GM18520 (cell line): ENCODE results near the gene CD96.
"Not testable (repeated sequence)": the region's sequence is repeated elsewhere in the genome, so short reads cannot be mapped to it uniquely, and the experiment has no call there.

Experiments
- ATAC-seq: cut with Tn5 transposase; IDR thresholded peaks from one replicate; pipeline ENCODE4 v1.9.1; 2021; ENCODE audit not compliant: unreplicated experiment

Gene CD96

DNA sequence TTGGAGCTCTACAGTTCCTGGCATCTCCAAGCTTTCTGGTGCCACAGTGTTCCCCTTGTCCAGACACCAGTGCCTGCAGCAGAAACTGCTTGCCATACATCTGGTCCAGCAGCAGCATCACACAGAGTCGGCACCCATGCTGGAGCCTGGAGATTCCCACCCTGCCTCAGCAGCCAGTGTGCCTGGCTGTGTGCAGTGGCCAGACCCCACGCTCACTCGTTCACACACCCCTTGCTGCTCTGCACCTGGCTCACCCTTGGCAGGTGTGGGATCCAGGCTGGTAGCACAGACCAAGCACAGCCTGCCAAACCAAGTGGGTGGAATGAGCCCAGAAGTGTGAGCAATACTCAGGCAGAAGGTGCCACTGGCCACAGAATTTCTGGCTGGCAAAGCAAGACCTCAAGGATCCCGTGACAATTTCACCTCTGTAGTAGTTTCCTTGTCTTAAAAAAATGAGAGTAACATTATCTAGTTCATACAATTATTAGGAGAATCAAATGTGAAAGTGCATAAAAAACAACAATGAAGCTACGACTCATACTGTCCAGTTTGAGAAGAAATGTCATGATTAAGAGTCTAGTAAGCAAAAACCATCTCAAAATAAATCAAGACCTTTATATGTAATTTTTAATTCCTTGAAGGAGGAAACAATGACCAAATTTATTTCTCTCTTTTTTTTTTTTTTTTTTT lies 76.1 kb downstream of the CD96 start:
- no peak for ATAC-seq

DNA sequence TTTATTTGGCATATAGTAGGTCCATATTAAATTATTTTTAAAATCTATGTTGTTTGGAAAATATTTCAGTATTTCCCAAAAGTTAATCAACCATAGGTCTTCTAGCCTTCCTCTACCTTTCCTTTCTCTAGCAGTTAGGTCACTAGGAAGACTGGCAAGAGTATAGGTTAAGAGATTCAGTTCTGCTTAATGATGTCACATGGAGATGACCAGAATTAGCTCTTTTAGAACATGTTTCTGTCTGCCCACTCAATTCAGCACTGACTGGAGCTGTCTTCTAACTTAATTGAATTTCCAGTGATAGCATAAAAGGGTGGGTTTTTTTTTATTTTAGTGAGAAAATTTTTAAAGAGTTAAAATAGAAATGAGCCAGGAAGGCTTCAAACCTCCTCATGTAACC lies 76.9 kb downstream of the CD96 start:
- ATAC-seq = no peak

DNA sequence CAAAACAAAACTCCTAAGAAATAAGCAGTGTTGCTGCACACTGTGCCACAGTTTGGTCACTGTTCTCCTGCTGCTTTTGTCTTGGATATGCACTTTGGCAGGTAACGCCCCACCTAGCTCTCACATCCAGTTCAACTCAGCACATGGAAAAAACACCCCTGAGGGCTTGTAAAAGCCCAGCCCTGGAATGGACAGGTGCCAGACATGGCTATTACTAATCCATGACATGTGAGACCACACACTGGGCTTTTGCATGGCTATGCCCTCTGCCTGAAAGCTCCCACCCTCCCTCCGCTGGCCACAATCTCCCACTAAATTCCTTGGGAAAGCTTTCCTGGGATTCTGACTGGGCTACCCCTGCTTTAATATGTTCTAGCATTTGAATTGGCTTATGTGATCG lies 77.8 kb downstream of the CD96 start:
- ATAC-seq = no peak

DNA sequence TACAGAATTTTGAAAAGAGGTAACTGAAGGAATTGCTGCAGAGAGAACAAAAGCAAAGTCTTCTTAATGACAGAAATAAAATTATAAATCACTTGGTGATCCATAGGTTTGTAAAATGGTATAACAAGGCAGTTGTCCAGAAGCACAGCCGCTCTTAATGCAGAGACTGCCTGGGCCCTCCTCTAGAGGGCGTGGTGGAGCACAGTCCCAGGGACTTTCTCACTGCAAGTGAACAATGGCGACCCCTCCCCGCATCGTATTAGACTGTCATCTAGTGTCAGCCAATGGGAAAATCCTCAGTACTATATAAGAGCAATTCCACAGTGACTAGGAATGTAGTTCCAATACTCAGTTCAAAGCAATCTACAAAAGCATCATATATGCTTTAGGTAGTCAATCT lies 79.5 kb downstream of the CD96 start:
- ATAC-seq = no peak

DNA sequence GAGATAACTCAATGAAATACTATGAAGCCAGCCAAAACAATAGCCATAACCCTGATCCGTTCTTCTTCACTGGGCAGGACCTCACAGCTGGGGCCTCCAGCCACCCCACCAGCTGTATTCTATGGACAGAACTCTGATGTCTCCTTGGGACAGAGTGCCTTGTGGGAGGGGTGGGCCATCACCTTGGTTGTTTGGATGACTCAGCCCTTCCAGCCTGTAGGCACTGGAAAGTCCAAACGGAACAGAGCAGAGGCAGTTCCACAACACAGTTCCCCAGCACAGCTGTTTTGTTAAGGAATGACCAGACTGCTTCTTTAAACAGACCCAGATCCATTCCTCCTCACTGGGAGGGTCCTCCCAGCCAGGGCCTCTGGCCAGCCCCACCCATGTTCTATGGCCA lies 85.1 kb downstream of the CD96 start:
- ATAC-seq = no peak

DNA sequence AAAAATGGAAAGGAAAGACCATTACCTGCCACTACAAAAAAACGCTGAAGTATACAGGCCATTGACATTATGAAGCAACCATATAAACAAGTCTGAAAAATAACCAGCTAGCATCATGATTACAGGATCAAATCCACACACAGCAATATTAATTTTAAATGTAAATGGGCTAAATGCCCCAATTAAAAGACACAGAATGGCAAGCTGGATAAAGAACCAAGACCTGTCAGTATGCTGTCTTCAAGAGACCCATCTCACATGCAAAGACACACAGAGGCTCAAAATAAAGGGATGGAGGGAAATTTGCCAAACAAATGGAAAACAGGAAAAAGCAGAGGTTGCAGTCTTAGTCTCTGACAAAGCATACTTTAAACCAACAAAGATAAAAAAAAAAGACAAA lies 87.0 kb downstream of the CD96 start:
- not testable (repeated sequence) for ATAC-seq

DNA sequence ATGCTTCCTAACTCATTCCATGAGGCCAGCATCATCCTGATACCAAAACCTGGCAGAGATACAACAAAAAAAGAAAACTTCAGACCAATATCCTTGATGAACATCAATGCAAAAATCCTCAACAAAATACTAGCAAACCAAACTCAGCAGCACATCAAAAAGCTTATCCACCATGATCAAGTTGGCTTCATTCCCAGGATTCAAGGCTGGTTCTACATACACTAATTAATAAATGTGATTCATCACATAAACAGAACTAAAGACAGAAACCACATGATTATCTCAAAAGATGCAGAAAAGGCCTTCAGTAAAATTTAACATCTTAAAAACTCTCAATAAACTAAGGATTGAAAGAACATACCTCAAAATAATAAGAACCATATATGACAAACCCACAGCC lies 88.6 kb downstream of the CD96 start:
- not testable (repeated sequence) for ATAC-seq

DNA sequence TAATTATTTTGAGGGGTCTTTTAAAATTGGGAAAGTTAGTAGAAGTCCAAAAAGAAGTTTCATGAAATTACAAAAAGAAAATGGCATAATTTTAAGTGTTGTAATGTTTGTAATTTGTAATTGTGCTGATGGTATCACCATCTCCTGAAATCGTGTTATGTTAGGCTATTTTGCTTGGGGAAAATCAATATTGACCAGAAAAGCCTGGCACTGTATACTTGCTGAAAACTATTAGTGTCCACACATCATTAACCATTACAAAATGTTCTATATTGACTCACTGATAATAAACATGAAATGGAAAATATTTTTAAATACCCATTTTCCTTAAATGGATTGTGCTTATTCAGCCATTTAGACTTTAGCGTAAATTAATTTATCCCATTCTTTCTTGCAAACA lies 93.4 kb downstream of the CD96 start:
- ATAC-seq = no peak

DNA sequence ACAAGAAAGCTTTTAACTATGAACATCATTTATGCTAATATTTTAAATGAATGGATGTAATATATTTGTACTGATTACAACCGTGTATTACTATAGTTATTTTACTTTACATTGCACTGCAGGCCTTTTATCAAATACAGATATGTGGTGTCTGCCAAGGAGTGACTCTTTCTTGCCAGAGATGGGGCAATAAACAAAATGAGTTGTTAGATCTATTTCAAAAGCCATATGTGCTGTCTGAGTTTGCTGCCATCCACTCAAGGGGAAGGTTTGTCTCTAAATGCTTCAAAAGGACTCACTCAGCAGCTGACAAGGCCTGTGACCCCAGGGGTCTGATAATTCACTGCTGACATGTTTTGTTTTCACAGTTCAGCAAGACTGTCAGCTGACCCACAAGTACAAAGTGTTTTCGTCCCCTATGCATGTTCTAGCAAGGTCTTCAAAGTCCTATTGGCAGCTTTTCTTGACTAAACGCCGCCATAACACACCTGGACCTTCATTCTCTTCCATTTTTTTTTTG lies 94.4 kb downstream of the CD96 start:
- ATAC-seq = no peak

DNA sequence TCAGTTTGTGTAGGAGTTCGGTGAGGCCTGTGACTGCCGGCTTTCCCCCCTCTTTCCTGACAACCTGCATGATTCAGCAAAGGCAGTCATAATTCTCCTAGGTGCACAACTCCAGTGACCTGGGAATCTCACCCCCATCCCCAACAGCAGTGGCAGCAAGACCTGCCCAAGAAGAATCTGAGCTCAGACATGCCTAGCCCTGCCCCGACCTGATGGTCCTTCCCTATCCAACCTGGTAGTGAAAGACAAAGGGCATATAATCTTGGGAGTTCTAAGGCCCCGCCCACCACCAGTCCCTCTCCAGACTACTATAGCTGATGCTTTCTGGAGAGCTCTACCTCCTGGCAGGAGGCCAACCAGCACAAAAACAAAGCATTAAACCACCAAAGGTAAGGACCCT lies 97.3 kb downstream of the CD96 start:
- no peak for ATAC-seq

DNA sequence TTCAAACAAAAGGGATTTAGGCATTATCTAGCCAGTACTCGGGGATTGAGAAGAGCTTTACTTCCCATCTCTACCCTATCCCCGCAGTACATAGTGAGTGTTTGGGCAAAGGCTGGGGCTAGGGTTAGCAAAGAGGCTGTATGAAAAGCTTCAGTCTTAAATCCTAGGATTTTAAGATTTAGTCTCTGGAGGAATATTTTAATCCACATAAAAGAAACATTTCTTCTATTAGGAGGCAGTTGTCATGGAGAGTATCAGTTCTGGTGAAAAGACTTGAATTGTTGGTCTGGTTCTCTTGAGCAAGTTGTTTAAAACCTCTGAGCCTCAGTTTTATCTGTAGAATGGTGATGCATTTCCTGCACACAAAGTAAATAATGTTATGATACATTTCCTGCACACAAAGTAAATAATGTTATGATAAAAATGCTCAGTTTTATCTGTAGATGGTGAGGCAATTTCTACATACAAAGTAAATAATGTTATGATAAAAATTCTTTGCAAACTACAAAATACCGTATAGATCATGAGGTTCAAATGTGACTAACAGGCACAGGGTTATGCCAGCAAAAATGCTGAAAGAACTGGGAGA lies 107.1 kb downstream of the CD96 start:
- no peak for ATAC-seq

DNA sequence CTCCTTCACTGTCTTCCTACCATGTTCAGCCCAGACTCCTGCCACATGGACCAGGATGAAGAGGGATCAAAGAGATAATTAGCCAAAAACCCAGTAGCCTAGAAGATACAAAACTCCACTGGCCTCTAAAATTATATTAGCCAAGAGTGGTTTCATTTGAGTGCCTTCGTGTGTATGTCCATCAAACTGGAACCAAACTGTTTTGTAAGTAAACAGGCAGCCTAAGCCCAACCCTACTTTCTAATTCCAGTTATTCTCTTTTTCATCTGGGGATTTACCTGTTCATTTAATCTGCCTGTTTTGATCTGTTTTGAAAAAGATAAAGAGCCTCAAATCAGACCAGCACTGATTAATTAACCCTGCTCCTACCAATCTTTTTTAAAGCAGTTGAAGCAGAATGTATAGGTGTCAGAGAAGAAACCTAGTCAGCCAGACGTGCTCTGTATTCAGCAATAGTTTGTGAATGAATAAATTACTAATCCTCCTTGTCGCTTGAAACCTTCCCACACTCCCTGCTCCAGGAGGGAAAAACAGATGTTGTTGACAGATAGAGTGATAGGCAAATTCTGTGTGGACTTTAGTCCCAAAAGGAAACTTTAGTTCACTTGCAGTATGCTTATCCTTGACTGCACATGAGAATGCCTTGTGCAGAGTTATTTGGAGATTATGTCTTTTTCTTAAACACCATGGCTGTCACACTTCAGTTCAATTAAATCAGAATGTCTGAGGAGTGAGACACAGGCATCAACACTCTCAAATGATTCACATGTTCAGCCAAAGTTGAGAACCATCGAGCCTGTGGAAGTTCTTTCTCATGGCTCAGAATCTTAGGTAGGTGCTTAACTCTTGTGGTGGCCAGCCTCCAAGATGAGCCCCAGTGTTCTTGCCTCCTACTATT lies 108.6 kb downstream of the CD96 start:
- no peak for ATAC-seq

DNA sequence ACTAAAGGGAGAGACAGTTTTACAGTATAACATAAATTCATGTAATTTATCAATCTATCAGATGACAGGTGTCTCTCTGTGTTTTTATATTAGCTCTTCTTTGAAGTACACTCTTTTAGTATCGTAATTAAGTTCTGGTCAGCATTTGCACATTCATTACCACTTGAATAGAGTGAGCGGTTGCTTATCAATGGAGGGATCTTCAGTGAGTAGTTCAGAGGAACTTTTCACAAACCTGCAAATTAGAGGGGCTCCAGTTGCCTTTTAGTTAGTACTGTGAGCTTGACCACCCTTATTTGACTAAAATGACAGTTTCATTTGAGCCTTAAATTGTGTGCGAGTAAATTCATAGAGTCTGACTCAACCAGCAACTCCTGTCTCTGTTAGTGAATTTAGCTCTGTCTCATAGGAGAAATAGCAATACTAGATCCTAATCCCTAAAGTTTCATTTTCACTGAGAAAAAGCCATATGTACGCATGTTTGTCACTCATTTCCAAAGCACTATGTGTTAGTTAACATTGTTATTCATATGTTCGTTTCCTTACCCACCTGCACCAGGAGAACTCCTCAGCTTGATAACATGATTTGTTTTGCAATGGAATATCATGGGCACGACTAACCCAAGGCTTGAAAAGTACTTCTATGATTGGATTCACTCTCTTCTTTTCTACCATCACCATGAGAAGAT lies 110.6 kb downstream of the CD96 start:
- ATAC-seq = peak; percentile 41

DNA sequence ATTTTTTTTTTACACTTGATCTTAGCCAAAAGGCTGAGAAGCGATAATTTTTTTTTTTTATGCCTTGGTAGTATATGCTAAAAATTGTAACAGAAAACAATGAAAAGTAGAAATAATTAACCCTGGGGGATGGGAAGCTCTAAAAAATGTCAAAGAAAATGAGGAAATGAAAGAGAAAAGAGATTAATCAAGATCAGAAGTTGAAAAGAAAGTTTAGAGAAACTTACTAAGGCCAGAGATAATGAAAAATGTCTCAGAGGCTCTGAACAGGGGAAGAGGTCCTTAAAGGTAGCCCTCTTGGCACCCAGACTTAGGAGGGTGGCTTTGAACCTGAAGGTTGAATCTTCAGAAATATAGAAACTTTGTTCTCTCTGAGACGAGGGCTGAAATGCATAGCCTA lies 111.8 kb downstream of the CD96 start:
- ATAC-seq = no peak

DNA sequence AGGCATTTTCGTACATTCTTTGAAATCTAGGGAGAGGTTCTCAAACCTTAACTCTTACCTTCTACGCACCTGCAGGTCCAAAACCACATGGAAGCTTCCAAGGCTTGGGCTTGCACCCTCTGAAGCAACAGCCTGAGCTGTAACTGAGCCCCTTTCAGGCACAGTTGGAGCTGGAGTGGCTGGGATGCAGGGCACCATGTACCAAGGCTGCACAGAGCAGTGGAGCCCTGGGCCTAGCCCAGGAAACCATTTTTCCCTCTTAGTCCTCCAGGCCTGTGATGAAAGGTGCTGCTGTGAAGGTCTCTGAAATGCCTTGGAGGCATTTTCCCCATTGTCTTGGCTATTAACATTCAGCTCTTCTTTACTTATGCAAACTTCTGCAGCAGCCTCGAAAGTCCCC lies 120.0 kb downstream of the CD96 start:
- no peak for ATAC-seq

DNA sequence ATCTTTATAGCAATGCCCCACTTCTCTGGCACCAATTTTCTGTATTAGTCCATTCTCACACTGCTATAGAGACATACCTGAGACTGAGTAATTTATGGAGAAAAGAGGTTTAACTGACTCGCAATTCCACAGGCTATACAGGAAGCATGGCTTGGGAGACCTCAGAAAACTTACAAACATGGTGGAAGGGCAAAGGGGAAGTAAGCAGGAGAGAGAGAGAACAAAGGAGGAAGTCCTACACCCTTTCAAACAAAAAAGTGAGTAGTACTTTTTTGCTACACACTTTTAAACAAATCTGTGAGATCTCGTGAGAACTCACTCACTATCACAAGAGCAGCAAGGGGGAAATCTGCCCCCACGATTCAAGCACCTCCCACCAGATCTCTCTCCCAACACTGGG lies 120.9 kb downstream of the CD96 start:
- no peak for ATAC-seq

DNA sequence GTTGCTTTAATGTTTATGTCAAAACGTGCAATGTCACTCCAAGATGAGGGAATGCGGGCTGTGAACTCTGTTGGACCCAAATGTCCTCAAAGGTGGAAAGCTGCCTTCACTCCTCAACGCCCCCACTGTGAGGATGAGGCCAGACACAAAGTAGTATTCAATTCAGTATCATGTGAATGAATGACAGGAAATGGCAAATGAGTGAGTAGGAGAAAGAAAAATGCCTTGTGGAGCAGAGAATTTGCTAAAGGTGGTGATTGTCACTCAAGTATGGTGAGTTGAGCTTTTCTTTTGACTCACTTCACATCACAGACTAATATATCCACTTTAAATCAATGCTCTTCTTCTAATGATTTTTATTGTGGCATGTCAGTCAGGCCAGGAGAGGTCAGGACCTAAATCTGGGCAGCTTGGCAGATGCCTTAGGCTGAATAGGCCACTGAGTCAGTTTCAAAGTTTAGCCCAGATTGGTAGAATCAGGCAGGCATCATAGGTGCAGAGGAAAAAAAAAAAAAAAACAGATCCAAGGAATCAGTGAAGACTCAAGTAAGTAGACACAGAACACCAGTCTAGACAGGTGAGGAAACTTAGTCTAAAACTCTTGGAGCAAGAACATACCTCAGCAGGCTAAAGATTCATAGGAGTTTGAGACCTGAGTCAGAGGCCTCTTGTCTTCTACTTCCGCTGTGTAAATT lies 124.2 kb downstream of the CD96 start:
- no peak for ATAC-seq

DNA sequence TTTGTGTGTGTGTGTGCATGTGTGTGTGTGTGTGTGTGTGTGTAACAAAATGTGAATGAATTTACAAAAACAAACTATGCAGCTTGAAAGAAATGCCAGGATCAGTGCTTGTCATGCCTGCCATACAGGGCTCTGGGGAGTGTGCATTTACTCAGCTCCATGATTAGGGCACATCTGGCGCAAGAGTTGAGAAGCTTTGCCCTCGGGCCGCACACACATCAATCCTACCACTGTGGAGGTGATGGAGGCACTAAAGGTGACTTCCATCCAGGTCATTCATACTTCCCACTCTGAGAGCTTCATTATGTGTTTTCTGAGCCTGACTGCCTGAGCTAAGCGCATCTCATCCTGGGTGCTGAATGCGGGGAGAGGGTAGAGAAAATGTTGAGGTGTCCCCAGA lies 125.2 kb downstream of the CD96 start:
- no peak for ATAC-seq

DNA sequence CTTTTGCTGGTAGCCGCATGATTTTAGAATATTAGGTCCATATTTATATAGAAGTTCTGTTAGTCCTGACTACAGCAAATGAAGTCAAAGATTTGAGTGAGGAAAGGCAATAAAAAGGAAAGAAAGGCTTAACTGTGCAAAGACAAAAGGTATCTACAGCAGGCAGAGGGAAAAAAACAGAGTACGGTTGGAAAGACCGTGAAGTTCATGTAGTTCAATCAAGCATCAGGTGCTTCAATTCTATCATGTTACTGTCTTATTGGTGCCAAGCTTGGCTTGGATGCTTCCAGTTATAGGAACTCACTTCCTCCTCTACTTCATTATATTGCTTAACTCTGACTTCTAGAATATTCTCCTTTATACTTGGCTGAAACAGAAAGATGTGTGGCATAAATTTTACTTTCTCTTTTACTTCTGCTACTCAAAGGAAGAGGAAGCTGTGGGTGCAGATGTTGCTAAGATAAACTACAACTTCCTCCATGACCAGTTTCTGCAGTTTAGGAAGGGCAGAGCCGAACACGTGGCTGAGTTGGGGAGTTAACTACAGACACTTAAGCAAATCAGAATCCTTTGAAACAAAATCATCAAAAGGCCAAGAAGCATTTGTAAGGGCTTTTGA lies 125.7 kb downstream of the CD96 start:
- peak; percentile 93 for ATAC-seq

DNA sequence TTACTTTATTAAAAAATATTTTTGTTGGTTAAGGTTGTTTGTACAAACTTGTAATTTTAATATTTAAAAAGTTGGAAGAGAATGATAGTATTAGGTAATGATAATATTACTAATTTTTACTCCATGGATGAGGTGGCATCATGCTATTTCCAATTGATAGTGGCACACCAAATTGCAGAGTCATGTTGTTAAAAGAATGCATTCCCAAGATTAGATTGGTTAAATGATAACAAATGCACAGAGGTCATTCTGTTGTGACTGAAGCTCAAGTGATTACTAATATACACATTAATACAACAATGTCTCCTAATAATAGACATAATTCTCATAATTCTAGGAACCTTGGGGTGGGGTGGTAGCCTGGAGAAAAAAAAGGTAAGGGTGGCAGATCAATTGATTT lies 126.3 kb downstream of the CD96 start:
- no peak for ATAC-seq
